HuH-7.5 (cell line): Measurements from ENCODE around the gene FKBP2.
"Not testable (repeated sequence)": the region's sequence is repeated elsewhere in the genome, so short reads cannot be mapped to it uniquely, and the experiment has no call there.

Experiments
- DNase-seq: peaks from one replicate; pipeline ENCODE4 v3.0.0; 2011; ENCODE audit warnings: low spot score

The FKBP2 gene

GRCh38 chr11:64234647-64235379 is 6.1 kb upstream of the FKBP2 start:
- peak; percentile 68 for DNase-seq

GRCh38 chr11:64235437-64236161 is 5.3 kb upstream of the FKBP2 start:
- DNase-seq: no peak

GRCh38 chr11:64237484-64237951 is 3.4 kb upstream of the FKBP2 start:
- no peak for DNase-seq

- DNase-seq: no peak
Measured at GRCh38 chr11:64238076-64238475, 2.8 kb upstream of the FKBP2 start.

GRCh38 chr11:64238999-64239398 is 1.9 kb upstream of the FKBP2 start:
- DNase-seq: no peak

GRCh38 chr11:64239662-64240434 is 1.0 kb upstream of the FKBP2 start:
- DNase-seq: no peak

- DNase-seq: peak; percentile 88
Measured at GRCh38 chr11:64241241-64241490, 271 bp downstream of the FKBP2 start.

- DNase-seq: peak; percentile 69
Measured at GRCh38 chr11:64241491-64242374, 838 bp downstream of the FKBP2 start.

- DNase-seq: no peak
Measured at GRCh38 chr11:64243236-64243854, 2.5 kb downstream of the FKBP2 start.

- no peak for DNase-seq
Measured at GRCh38 chr11:64244107-64244506, 3.2 kb downstream of the FKBP2 start.

GRCh38 chr11:64244966-64245365 is 4.1 kb downstream of the FKBP2 start:
- no peak for DNase-seq

GRCh38 chr11:64245401-64245796 is 4.5 kb downstream of the FKBP2 start:
- no peak for DNase-seq

- DNase-seq: peak; percentile 54
Measured at GRCh38 chr11:64245797-64246620, 5.1 kb downstream of the FKBP2 start.

GRCh38 chr11:64246621-64246870 is 5.7 kb downstream of the FKBP2 start:
- DNase-seq: not testable (repeated sequence)

- peak; percentile 91 for DNase-seq
Measured at GRCh38 chr11:64246871-64247728, 6.2 kb downstream of the FKBP2 start, which contains the start of gene PPP1R14B. Gene PPP1R14B (minus strand): TSS chr11:64246943. CDS start chr11:64246673, 270 bp downstream.

GRCh38 chr11:64247729-64248531 is 7.0 kb downstream of the FKBP2 start:
- no peak for DNase-seq

GRCh38 chr11:64248578-64248977 is 7.7 kb downstream of the FKBP2 start:
- no peak for DNase-seq

- no peak for DNase-seq
Measured at GRCh38 chr11:64249038-64249437, 8.1 kb downstream of the FKBP2 start.
